Neural cell (in vitro differentiated cells): ENCODE measurements around the gene SNTG2. TPM values are rescaled to one million over a fixed set of nuclear protein-coding genes. Genes with fewer than 3 reads are reported as not detected.

Experiments used
- H2AFZ ChIP-seq: fragments of 200-600, 300-800 bp; sonication (generic), shearing (Covaris generic); 2 replicates; pipeline ENCODE4 v1.6.0; 2014; ENCODE audit warnings: low read depth, mild to moderate bottlenecking, antibody characterized with exemption, low read length, moderate library complexity
- H3F3A ChIP-seq: fragments of 200-600 bp; shearing (Covaris generic); 2 replicates; pipeline ENCODE4 v1.6.1; 2016; ENCODE audit warnings: mild to moderate bottlenecking, moderate library complexity, mixed read lengths, antibody characterized with exemption, low read length; ENCODE audit not compliant: insufficient read depth, poor library complexity, severe bottlenecking
- H3K27ac ChIP-seq: fragments of 200-600, 300-800 bp; sonication (generic), shearing (Covaris generic); 2 replicates; pipeline ENCODE4 v1.5.1; 2014; ENCODE audit warnings: mild to moderate bottlenecking, low read length, moderate library complexity
- H3K27me3 ChIP-seq: fragments of 300-800, 200-600 bp; sonication (generic), shearing (Covaris generic); 2 replicates; pipeline ENCODE4 v1.6.0; 2014; ENCODE audit warnings: mild to moderate bottlenecking, low read depth, low read length, moderate library complexity; ENCODE audit not compliant: insufficient read depth
- H3K36me3 ChIP-seq: fragments of 300-800, 200-600 bp; sonication (generic), shearing (Covaris generic); 2 replicates; pipeline ENCODE4 v1.5.1; 2014; ENCODE audit warnings: mild to moderate bottlenecking, antibody characterized with exemption, low read length, moderate library complexity; ENCODE audit not compliant: insufficient read depth
- H3K4me2 ChIP-seq: fragments of 300-800, 200-600 bp; sonication (generic), shearing (Covaris generic); 2 replicates; pipeline ENCODE4 v1.6.0; 2014; ENCODE audit warnings: mild to moderate bottlenecking, low read length
- H3K4me3 ChIP-seq: fragments of 300-800, 200-600 bp; sonication (generic), shearing (Covaris generic); 2 replicates; pipeline ENCODE4 v1.5.1; 2014; ENCODE audit warnings: mild to moderate bottlenecking, low read length, moderate library complexity
- H3K79me2 ChIP-seq: fragments of 200-600 bp; shearing (Covaris generic); replicated peaks from 2 replicates; pipeline ENCODE4 v1.6.0; 2014; ENCODE audit warnings: mild to moderate bottlenecking, low read length, moderate library complexity; ENCODE audit not compliant: insufficient read depth
- H3K9ac ChIP-seq: fragments of 300-800, 200-600 bp; sonication (generic), shearing (Covaris generic); 2 replicates; pipeline ENCODE4 v1.6.1; 2016; ENCODE audit warnings: mild to moderate bottlenecking, low read length, mixed read lengths
- H3K9me2 ChIP-seq: fragments of 200-600 bp; shearing (Covaris generic); 2 replicates; pipeline ENCODE4 v1.6.1; 2016; ENCODE audit warnings: mild to moderate bottlenecking, low read length, mixed read lengths; ENCODE audit not compliant: insufficient read depth
- H3K9me3 ChIP-seq: fragments of 200-600, 300-800 bp; sonication (generic), shearing (Covaris generic); 2 replicates; pipeline ENCODE4 v1.6.1; 2016; ENCODE audit warnings: mild to moderate bottlenecking, mixed run types, low read length, moderate library complexity, mixed read lengths
- H4K20me1 ChIP-seq: fragments of 200-600 bp; shearing (Covaris generic); 2 replicates; pipeline ENCODE4 v1.6.1; 2016; ENCODE audit warnings: mild to moderate bottlenecking, mixed run types; ENCODE audit not compliant: insufficient read depth
- CTCF ChIP-seq: fragments of 450-650 bp; IDR thresholded peaks from 2 replicates; pipeline ENCODE4 v1.5.1; 2014; ENCODE audit warnings: antibody characterized with exemption, mild to moderate bottlenecking, moderate library complexity; ENCODE audit not compliant: poor library complexity, severe bottlenecking
- EP300 ChIP-seq: fragments of 450-650 bp; conservative IDR thresholded peaks from 2 replicates; pipeline ENCODE4 v1.6.1; 2014; ENCODE audit warnings: antibody characterized with exemption, mild to moderate bottlenecking, moderate library complexity; ENCODE audit not compliant: poor library complexity, severe bottlenecking
- EZH2 ChIP-seq: fragments of 200-600, 300-800 bp; shearing (Covaris generic), sonication (generic); IDR thresholded peaks from 2 replicates; pipeline ENCODE4 v1.6.1; 2014; ENCODE audit warnings: antibody characterized with exemption, low read length, borderline replicate concordance, mild to moderate bottlenecking; ENCODE audit not compliant: insufficient read depth, poor library complexity, severe bottlenecking
- MXI1 ChIP-seq: fragments of 450-650 bp; conservative IDR thresholded peaks from 2 replicates; pipeline ENCODE4 v1.6.1; 2014; ENCODE audit warnings: antibody characterized with exemption, mild to moderate bottlenecking; ENCODE audit not compliant: poor library complexity, severe bottlenecking
- POLR2AphosphoS5 ChIP-seq: IDR thresholded peaks from 2 replicates; pipeline ENCODE4 v1.6.1; 2012
- RAD21 ChIP-seq: fragments of 450-650 bp; conservative IDR thresholded peaks from 2 replicates; pipeline ENCODE4 v1.6.1; 2014; ENCODE audit warnings: antibody characterized with exemption, mild to moderate bottlenecking, moderate library complexity
- REST ChIP-seq: IDR thresholded peaks from 2 replicates; pipeline ENCODE4 v1.6.1; 2012; ENCODE audit warnings: borderline replicate concordance
- SMC3 ChIP-seq: fragments of 450-650 bp; conservative IDR thresholded peaks from 2 replicates; pipeline ENCODE4 v1.6.1; 2014; ENCODE audit warnings: antibody characterized with exemption, mild to moderate bottlenecking, moderate library complexity; ENCODE audit not compliant: poor library complexity
- TAF1 ChIP-seq: IDR thresholded peaks from 2 replicates; pipeline ENCODE4 v1.6.1; 2012; ENCODE audit warnings: low read depth
- polyA plus RNA-seq: library from polyadenylated mRNA; depleted of rRNA; stranded (reverse); fragments of >200 nt; gene quantifications from 2 replicates; pipeline ENCODE4 v1.2.3, GENCODE V29; 2014

SNTG2 gene
- polyA plus RNA-seq, 1 donor from 2014 or later, result not detected

- Histone ChIP-seq H3K27me3 (no peaks in the 10 kb centered on the region), H3K9me3 (no peaks in the 10 kb centered on the region), H3K9ac (no peak overlapping the region), H3K4me3 (no peak overlapping the region), H3K79me2 (no peaks in the 10 kb centered on the region), H3F3A (no peaks in the 10 kb centered on the region), H3K27ac (no peak overlapping the region), H3K9me2 (no peaks in the 10 kb centered on the region), H4K20me1 (no peaks in the 10 kb centered on the region), H3K4me2 (no peak overlapping the region), H2AFZ (no peak overlapping the region), H3K36me3 (no peaks in the 10 kb centered on the region)
- TF ChIP-seq MXI1 (no peak), TAF1 (no peak), POLR2AphosphoS5 (no peak), SMC3 (no peak), EZH2 (no peak), EP300 (no peak), RAD21 (no peak), CTCF (no peak), REST (no peak)
These were observed 119.2 kb downstream of the SNTG2 start for GRCh38 chr2:1069847-1070246.

GRCh38 chr2:1070601-1071000 is 120.0 kb downstream of the SNTG2 start:
- Histone ChIP-seq H3K27me3 (no peaks in the 10 kb centered on the region), H3K4me3 (no peak overlapping the region), H3K79me2 (no peaks in the 10 kb centered on the region), H2AFZ (no peak overlapping the region), H3K9ac (no peak overlapping the region), H4K20me1 (no peaks in the 10 kb centered on the region), H3F3A (no peaks in the 10 kb centered on the region), H3K9me3 (no peaks in the 10 kb centered on the region), H3K9me2 (no peaks in the 10 kb centered on the region), H3K4me2 (no peak overlapping the region), H3K36me3 (no peaks in the 10 kb centered on the region), H3K27ac (no peak overlapping the region)
- TF ChIP-seq REST (no peak), TAF1 (no peak), RAD21 (no peak), EZH2 (no peak), CTCF (no peak), SMC3 (no peak), POLR2AphosphoS5 (no peak), EP300 (no peak), MXI1 (no peak)
